ENCODE measurements around the gene C2CD2L.

The C2CD2L gene

GRCh38 chr11:119087747-119088241 is 19.4 kb upstream of the C2CD2L start:
- no peak for ATAC-seq

GRCh38 chr11:119088406-119088805 is 18.7 kb upstream of the C2CD2L start:
- ATAC-seq, result no peak
- TF ChIP-seq ZFP3 (CRISPR knock-in tag; IDR thresholded peaks at IDR 0.05) (no peak), CSDC2 (CRISPR knock-in tag; IDR thresholded peaks at IDR 0.05) (no peak), ISL1 (CRISPR knock-in tag; IDR thresholded peaks at IDR 0.05) (no peak), TOX (CRISPR knock-in tag; IDR thresholded peaks at IDR 0.05; ENCODE audit: borderline replicate concordance) (no peak), TCF4 (CRISPR knock-in tag; IDR thresholded peaks at IDR 0.05; ENCODE audit: borderline replicate concordance) (no peak), SNAI2 (CRISPR knock-in tag; IDR thresholded peaks at IDR 0.05) (no peak), ZNF565 (CRISPR knock-in tag; conservative IDR thresholded peaks at IDR 0.05; ENCODE audit: low read depth) (no peak), RARB (CRISPR knock-in tag; IDR thresholded peaks at IDR 0.05) (no peak), BACH2 (CRISPR knock-in tag; IDR thresholded peaks at IDR 0.05; ENCODE audit: borderline replicate concordance) (no peak), ZNF8 (CRISPR knock-in tag; IDR thresholded peaks at IDR 0.05) (no peak), CREB5 (CRISPR knock-in tag; IDR thresholded peaks at IDR 0.05; ENCODE audit: low read depth) (no peak), OSR1 (CRISPR knock-in tag; IDR thresholded peaks at IDR 0.05) (no peak), ESRRG (CRISPR knock-in tag; IDR thresholded peaks at IDR 0.05) (no peak), GLIS3 (CRISPR knock-in tag; IDR thresholded peaks at IDR 0.05) (no peak), ZC3H10 (CRISPR knock-in tag; IDR thresholded peaks at IDR 0.05) (no peak), ZNF70 (CRISPR knock-in tag; IDR thresholded peaks at IDR 0.05) (no peak), PPARA (CRISPR knock-in tag; IDR thresholded peaks at IDR 0.05; ENCODE audit: borderline replicate concordance) (no peak)

More at GRCh38 chr11:119087747-119088241, 19.4 kb upstream of the C2CD2L start:
- TF ChIP-seq PATZ1 (CRISPR knock-in tag; IDR thresholded peaks at IDR 0.05; ENCODE audit: borderline replicate concordance), result no peak
- TF ChIP-seq ZNF70 (CRISPR knock-in tag; IDR thresholded peaks at IDR 0.05), result no peak
- no peak for TF ChIP-seq TCF4 (CRISPR knock-in tag; IDR thresholded peaks at IDR 0.05; ENCODE audit: borderline replicate concordance)
- no peak for TF ChIP-seq ZNF565 (CRISPR knock-in tag; conservative IDR thresholded peaks at IDR 0.05; ENCODE audit: low read depth)
- no peak for TF ChIP-seq POU6F1 (CRISPR knock-in tag; IDR thresholded peaks at IDR 0.05; ENCODE audit: borderline replicate concordance, low read depth)
- no peak for TF ChIP-seq CSRNP3 (CRISPR knock-in tag; IDR thresholded peaks at IDR 0.05)
- no peak for TF ChIP-seq TOX (CRISPR knock-in tag; IDR thresholded peaks at IDR 0.05; ENCODE audit: borderline replicate concordance)
- TF ChIP-seq ZFP30 (CRISPR knock-in tag; IDR thresholded peaks at IDR 0.05), result no peak
- no peak for TF ChIP-seq ZC3H10 (CRISPR knock-in tag; IDR thresholded peaks at IDR 0.05)
- TF ChIP-seq ZNF8 (CRISPR knock-in tag; IDR thresholded peaks at IDR 0.05), result no peak
- TF ChIP-seq ARNTL (CRISPR knock-in tag; IDR thresholded peaks at IDR 0.05; ENCODE audit: borderline replicate concordance, low read depth), result no peak
- TF ChIP-seq ISL1 (CRISPR knock-in tag; IDR thresholded peaks at IDR 0.05), result no peak
- TF ChIP-seq CSDC2 (CRISPR knock-in tag; IDR thresholded peaks at IDR 0.05), result no peak
- TF ChIP-seq ESRRG (CRISPR knock-in tag; IDR thresholded peaks at IDR 0.05), result no peak
- no peak for TF ChIP-seq BACH2 (CRISPR knock-in tag; IDR thresholded peaks at IDR 0.05; ENCODE audit: borderline replicate concordance)
- TF ChIP-seq GLIS3 (CRISPR knock-in tag; IDR thresholded peaks at IDR 0.05), result no peak
- TF ChIP-seq CREB5 (CRISPR knock-in tag; IDR thresholded peaks at IDR 0.05; ENCODE audit: low read depth), result no peak
- no peak for TF ChIP-seq PPARA (CRISPR knock-in tag; IDR thresholded peaks at IDR 0.05; ENCODE audit: borderline replicate concordance)
- no peak for TF ChIP-seq RARB (CRISPR knock-in tag; IDR thresholded peaks at IDR 0.05)

GRCh38 chr11:119089319-119089718 is 17.8 kb upstream of the C2CD2L start:
- TF ChIP-seq ZC3H10 (CRISPR knock-in tag; IDR thresholded peaks at IDR 0.05) (no peak), ZFP3 (CRISPR knock-in tag; IDR thresholded peaks at IDR 0.05) (no peak), CSDC2 (CRISPR knock-in tag; IDR thresholded peaks at IDR 0.05) (no peak), OSR1 (CRISPR knock-in tag; IDR thresholded peaks at IDR 0.05) (no peak), CSRNP3 (CRISPR knock-in tag; IDR thresholded peaks at IDR 0.05) (no peak), ZNF565 (CRISPR knock-in tag; conservative IDR thresholded peaks at IDR 0.05; ENCODE audit: low read depth) (no peak), GLIS3 (CRISPR knock-in tag; IDR thresholded peaks at IDR 0.05) (no peak), TCF4 (CRISPR knock-in tag; IDR thresholded peaks at IDR 0.05; ENCODE audit: borderline replicate concordance) (no peak), TOX (CRISPR knock-in tag; IDR thresholded peaks at IDR 0.05; ENCODE audit: borderline replicate concordance) (no peak)
- no peak for ATAC-seq
